ENCODE results near the gene TMEM158. TPM values are rescaled to one million over a fixed set of nuclear protein-coding genes. Genes with fewer than 3 reads are reported as not detected.

The TMEM158 gene
- total RNA-seq, 2 experiments from 2014 or later, result not detected

DNA sequence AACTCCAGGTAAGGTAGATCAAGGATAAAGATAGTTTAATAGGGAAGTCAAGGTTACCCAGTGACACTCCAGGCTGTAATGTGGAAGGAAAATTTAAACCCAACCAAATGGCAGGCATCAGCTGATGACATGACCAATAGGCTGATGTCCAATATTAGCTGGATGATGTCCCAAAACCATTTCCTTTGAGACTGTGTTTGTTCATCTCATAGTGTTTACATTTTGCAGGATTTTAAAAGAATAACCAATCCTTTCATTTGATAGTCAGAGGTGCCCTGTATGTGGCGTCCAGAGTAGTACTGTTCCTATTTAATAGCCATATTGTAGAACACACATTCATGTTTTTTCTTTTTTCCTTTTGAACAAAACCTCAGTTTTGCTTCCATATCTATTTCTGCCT, 23.3 kb upstream of the TMEM158 start:
- H3K4me3 Mint-ChIP-seq, result no peak overlapping the region
- POLR2A ChIA-PET, result no interaction called here
- no peaks in the 10 kb centered on the region for H3K9me3 ChIP-seq (ENCODE audit: control insufficient read depth in 1 of 2, insufficient read depth in 1 of 2, low read length in 2 of 2)
- TF ChIP-seq, protein P1, sequence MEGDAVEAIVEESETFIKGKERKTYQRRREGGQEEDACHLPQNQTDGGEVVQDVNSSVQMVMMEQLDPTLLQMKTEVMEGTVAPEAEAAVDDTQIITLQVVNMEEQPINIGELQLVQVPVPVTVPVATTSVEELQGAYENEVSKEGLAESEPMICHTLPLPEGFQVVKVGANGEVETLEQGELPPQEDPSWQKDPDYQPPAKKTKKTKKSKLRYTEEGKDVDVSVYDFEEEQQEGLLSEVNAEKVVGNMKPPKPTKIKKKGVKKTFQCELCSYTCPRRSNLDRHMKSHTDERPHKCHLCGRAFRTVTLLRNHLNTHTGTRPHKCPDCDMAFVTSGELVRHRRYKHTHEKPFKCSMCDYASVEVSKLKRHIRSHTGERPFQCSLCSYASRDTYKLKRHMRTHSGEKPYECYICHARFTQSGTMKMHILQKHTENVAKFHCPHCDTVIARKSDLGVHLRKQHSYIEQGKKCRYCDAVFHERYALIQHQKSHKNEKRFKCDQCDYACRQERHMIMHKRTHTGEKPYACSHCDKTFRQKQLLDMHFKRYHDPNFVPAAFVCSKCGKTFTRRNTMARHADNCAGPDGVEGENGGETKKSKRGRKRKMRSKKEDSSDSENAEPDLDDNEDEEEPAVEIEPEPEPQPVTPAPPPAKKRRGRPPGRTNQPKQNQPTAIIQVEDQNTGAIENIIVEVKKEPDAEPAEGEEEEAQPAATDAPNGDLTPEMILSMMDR (IDR thresholded peaks at IDR 0.05), result no peak
- CTCF ChIA-PET, result no interaction called here
- no peaks in the 10 kb centered on the region for H3K36me3 Mint-ChIP-seq (ENCODE audit: low read depth)
- H3K4me1 Mint-ChIP-seq (ENCODE audit: low read depth), result no peaks in the 10 kb centered on the region
- H3K27ac ChIP-seq (ENCODE audit: low read depth in 1 of 2, low read length in 2 of 2), result no peak overlapping the region
- no peak for DNase-seq
- H3K4me3 ChIP-seq (ENCODE audit: low read length), result no peak overlapping the region
- no peaks in the 10 kb centered on the region for H3K27me3 Mint-ChIP-seq
- H3K4me1 ChIP-seq (ENCODE audit: insufficient read depth, low read length), result no peaks in the 10 kb centered on the region
- ATAC-seq (ENCODE audit: poor library complexity), result no peak
- intact Hi-C loops (cut with DNase I, micrococcal nuclease), result no loop called here
- no peaks in the 10 kb centered on the region for H3K27me3 ChIP-seq (ENCODE audit: control insufficient read depth in 1 of 2, insufficient read depth in 2 of 2, low read length in 2 of 2)
- H3K9me3 Mint-ChIP-seq, result no peaks in the 10 kb centered on the region
- no peaks in the 10 kb centered on the region for H3K36me3 ChIP-seq (ENCODE audit: insufficient read depth, low read length)
- H3K27ac Mint-ChIP-seq, result no peak overlapping the region

DNA sequence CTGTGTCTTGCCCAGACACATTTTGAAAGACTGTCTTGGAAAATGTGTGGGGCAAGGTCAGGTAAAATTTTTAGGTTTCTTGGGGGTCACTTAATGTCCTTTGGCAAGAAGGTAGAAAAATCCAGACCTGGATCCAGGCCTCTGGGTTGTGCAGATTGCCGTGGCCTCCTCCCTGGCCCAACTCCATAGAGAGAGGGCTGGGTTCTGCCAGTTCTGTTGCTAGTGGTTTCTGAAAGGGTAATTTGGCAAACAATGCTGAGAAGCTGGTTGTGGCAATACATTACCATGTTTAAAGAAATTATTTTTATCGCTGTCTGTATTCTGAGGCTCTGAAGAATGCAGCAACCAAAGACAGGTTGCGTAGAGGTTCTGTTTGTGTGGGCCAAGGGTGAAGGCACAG, 20.2 kb upstream of the TMEM158 start:
- ATAC-seq (ENCODE audit: poor library complexity) (no peak), DNase-seq (no peak)
- POLR2A ChIA-PET, result no interaction called here
- Mint-ChIP-seq H3K27me3 (no peaks in the 10 kb centered on the region), H3K27ac (no peak overlapping the region), H3K9me3 (no peaks in the 10 kb centered on the region), H3K4me1 (ENCODE audit: low read depth) (no peaks in the 10 kb centered on the region), H3K4me3 (no peak overlapping the region), H3K36me3 (ENCODE audit: low read depth) (no peaks in the 10 kb centered on the region)
- Histone ChIP-seq H3K27me3 (ENCODE audit: control insufficient read depth in 1 of 2, insufficient read depth in 2 of 2, low read length in 2 of 2) (no peaks in the 10 kb centered on the region), H3K27ac (ENCODE audit: low read depth in 1 of 2, low read length in 2 of 2) (no peak overlapping the region), H3K9me3 (ENCODE audit: control insufficient read depth in 1 of 2, insufficient read depth in 1 of 2, low read length in 2 of 2) (no peaks in the 10 kb centered on the region), H3K36me3 (ENCODE audit: insufficient read depth, low read length) (no peaks in the 10 kb centered on the region), H3K4me3 (ENCODE audit: low read length) (no peak overlapping the region), H3K4me1 (ENCODE audit: insufficient read depth, low read length) (no peaks in the 10 kb centered on the region)
- TF ChIP-seq, protein P1 (IDR thresholded peaks at IDR 0.05), result no peak
- CTCF ChIA-PET, result no interaction called here
- intact Hi-C loops (cut with DNase I, micrococcal nuclease), result no loop called here

DNA sequence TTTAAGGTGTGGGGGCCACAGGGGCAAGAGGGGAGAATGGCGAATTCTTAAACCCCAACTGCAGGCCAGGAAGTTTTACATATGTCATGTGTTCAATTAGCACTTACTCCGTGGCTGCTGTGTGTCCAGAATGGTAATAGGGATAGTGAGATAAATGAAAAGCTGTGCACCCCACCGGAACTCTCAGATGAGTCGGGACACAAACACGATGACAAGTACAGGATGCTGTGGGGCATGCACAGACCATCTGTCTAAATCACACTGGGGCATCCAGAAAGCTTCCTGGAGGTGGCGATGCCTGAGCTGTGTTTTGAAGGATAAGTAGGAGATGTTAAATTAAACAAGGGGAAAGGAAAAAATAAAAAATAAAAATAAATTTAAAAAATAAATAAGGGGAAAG, 18.3 kb upstream of the TMEM158 start:
- Mint-ChIP-seq H3K36me3 (ENCODE audit: low read depth) (no peaks in the 10 kb centered on the region), H3K27ac (no peak overlapping the region), H3K4me3 (no peak overlapping the region), H3K27me3 (peaks cover 4% of the 10 kb centered on the region), H3K9me3 (no peaks in the 10 kb centered on the region), H3K4me1 (ENCODE audit: low read depth) (no peaks in the 10 kb centered on the region)
- Histone ChIP-seq H3K4me1 (ENCODE audit: insufficient read depth, low read length) (no peaks in the 10 kb centered on the region), H3K9me3 (ENCODE audit: control insufficient read depth in 1 of 2, insufficient read depth in 1 of 2, low read length in 2 of 2) (no peaks in the 10 kb centered on the region), H3K27me3 (ENCODE audit: control insufficient read depth in 1 of 2, insufficient read depth in 2 of 2, low read length in 2 of 2) (no peaks in the 10 kb centered on the region), H3K4me3 (ENCODE audit: low read length) (no peak overlapping the region), H3K27ac (ENCODE audit: low read depth in 1 of 2, low read length in 2 of 2) (no peak overlapping the region), H3K36me3 (ENCODE audit: insufficient read depth, low read length) (no peaks in the 10 kb centered on the region)
- no peak for DNase-seq
- TF ChIP-seq, protein P1 (IDR thresholded peaks at IDR 0.05), result no peak
- ATAC-seq (ENCODE audit: poor library complexity), result no peak
- CTCF ChIA-PET, result no interaction called here
- POLR2A ChIA-PET, result no interaction called here
- intact Hi-C loops (cut with DNase I, micrococcal nuclease), result no loop called here
